ENCODE results near the gene HNRNPUL2.
A peak's percentile ranks its signal among the peaks of the same experiment; 100 is the strongest.
"Not testable (repeated sequence)": the region's sequence is repeated elsewhere in the genome, so short reads cannot be mapped to it uniquely, and the experiment has no call there.

Gene HNRNPUL2

DNA sequence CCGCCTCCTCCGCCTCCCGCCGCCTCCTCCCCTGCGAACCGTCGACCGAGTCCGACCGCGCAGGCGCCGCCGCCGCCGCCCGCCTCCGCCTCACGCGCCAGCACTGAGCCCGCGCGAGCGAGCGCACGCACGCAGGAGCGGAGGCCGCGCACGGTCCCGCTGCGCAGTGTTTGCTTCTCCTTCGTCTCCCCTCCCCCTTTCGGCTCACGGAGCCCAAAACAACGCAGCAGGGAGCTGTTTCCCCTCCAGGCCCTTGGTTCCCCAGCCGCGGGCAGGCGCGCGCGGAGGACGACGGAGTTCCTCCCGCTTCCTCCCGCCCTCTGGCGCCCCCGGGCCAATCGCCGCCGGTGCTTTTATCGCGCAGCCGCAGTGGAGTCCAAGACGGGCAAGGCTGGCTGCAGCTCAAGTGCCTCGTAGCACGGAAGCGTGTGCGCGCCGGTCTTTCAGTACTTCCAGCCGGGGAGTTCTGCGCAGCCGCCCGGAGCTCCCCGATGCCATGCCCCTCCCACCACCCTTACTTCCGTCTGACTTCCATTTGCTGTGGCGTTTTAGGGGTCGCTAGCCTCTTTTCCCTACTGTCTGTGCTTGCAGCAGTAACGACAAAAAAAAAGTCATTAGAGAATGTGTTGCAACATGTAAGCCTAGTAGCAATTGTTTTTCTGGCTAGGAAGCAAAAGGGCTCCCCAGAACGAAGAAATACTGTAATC, at the start of gene HNRNPUL2:
HNRNPUL2 (minus strand) TSS at position 293 of the 707 bp plus-strand sequence. CDS start 301 bp downstream, outside the sequence.
- Mint-ChIP-seq H3K36me3 (ENCODE audit: low read depth) (peaks cover 46% of the 10 kb centered on the region), H3K4me1 (ENCODE audit: low read depth) (peaks cover 65% of the 10 kb centered on the region), H3K4me3 (peak within 1 kb of the TSS; percentile 95), H3K9me3 (no peaks in the 10 kb centered on the region), H3K27me3 (no peaks in the 10 kb centered on the region), H3K27ac (peak within 1 kb of the TSS; percentile 99)

DNA sequence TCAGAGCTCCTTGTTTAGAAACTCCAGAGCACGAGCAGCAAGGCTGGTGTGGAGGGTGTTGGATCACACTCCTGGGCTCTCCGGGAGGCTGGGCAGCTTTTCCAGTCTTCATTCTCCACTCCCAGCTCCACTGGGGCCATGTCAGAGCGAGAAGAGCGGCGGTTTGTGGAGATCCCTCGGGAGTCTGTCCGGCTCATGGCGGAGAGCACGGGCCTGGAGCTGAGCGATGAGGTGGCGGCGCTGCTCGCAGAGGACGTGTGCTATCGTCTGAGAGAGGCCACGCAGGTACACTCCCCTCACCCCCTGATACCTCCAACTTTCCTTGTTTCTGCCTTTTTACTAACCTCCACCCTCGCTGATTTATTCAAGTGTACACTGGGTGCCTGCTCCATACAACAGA, 48.4 kb upstream of the HNRNPUL2 start:
- no peaks in the 10 kb centered on the region for H3K27me3 Mint-ChIP-seq
- peaks cover 21% of the 10 kb centered on the region for H3K36me3 Mint-ChIP-seq (ENCODE audit: low read depth)
- H3K27ac Mint-ChIP-seq: no peak overlapping the region
- no peaks in the 10 kb centered on the region for H3K9me3 Mint-ChIP-seq
- peaks cover 29% of the 10 kb centered on the region for H3K4me1 Mint-ChIP-seq (ENCODE audit: low read depth)
- H3K4me3 Mint-ChIP-seq: no peak overlapping the region

DNA sequence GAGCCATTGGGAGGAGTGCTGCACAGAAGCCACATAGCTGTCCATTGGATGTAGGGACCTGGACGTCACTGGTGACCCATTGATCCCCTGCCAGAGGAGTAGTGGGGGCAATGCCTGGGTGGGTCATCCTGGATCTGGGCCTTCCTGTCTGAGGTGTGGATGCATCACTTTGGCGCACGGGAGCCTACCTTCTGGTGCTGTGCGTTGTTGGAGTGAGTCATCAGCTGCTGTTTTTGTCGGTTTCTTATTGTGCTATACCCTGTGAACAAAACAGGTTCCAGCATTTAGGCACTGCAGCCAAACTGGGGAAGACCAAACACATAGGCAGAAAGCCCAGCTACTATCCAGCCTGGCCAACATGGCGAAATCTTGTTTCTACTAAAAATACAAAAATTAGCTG, 47.1 kb upstream of the HNRNPUL2 start:
- Mint-ChIP-seq H3K27ac (no peak overlapping the region), H3K9me3 (no peaks in the 10 kb centered on the region), H3K36me3 (ENCODE audit: low read depth) (peaks cover 21% of the 10 kb centered on the region), H3K27me3 (no peaks in the 10 kb centered on the region), H3K4me1 (ENCODE audit: low read depth) (peaks cover 41% of the 10 kb centered on the region), H3K4me3 (no peak overlapping the region)

DNA sequence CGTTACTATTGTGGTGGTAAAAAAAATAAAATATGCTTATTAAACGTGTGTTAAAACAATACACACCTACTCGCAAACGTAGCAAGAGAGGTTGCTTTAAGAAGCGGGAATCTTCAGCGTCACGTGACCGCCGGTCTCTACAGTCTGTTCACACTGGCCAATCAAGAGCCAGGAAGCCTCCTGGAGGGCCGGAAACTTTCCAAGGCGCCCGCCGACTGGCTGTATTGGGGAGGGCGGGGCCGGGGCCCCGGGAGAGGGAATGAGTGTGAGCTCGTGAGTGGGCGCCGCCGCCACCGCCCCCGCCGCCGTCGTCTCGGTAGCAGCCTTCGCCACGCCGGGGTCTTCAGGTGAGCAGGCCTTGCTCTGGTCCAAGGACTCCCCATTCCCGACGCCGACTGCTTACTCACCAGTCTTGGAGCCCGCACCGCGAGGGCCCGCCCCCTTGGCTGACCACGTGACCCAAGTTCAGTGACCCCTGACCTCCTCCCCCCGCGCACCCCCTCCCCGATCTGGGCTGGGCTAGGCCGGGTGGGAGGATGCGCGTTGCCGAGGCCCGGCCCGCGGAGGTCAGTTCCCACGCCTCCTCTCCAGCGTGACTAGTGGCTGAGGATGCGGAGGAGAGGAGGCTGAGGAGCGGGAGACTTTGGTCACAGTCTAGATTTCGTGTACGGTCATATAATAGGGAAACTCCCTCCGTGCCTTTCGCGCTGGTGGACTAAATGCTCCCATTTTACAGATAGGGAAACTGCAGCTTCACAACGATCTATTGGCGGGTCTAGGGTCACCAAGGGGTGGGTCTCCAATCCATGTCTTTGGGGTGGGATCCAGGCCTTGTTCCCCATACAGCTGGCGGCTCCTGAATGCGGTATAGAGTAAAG, 44.1 kb upstream of the HNRNPUL2 start, which contains the start of gene TAF6L:
TAF6L (plus strand) TSS at position 253 of the 878 bp plus-strand sequence. CDS start 4,388 bp downstream, outside the sequence.
- no peaks in the 10 kb centered on the region for H3K9me3 Mint-ChIP-seq
- no peaks in the 10 kb centered on the region for H3K27me3 Mint-ChIP-seq
- peak within 1 kb of the TSS; percentile 94 for H3K27ac Mint-ChIP-seq
- peaks cover 13% of the 10 kb centered on the region for H3K36me3 Mint-ChIP-seq (ENCODE audit: low read depth)
- peak within 1 kb of the TSS; percentile 88 for H3K4me3 Mint-ChIP-seq
- peaks cover 28% of the 10 kb centered on the region for H3K4me1 Mint-ChIP-seq (ENCODE audit: low read depth)

DNA sequence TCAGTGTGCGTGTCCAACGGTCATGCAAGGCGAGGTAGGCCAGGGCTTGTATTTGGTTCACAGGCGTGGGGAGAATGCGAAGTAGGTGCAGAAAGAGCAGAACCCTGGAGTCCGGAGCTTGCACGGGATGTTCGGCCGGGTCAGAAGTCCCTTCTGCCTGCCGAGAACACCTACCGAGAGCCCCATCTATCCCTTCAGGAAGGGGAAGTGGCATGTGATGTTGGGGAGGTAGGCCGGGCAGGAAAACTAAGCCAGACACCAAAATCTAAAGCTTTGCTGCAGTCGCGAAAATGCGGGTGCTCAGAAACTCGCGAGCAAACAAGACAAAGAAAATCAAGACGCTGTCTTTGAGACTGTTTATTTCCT, 43.5 kb upstream of the HNRNPUL2 start:
- H3K36me3 Mint-ChIP-seq (ENCODE audit: low read depth): peaks cover 13% of the 10 kb centered on the region
- H3K9me3 Mint-ChIP-seq: no peaks in the 10 kb centered on the region
- no peaks in the 10 kb centered on the region for H3K27me3 Mint-ChIP-seq
- peak overlapping the region; percentile 94 for H3K27ac Mint-ChIP-seq
- H3K4me3 Mint-ChIP-seq: peak overlapping the region; percentile 88
- H3K4me1 Mint-ChIP-seq (ENCODE audit: low read depth): peaks cover 28% of the 10 kb centered on the region

DNA sequence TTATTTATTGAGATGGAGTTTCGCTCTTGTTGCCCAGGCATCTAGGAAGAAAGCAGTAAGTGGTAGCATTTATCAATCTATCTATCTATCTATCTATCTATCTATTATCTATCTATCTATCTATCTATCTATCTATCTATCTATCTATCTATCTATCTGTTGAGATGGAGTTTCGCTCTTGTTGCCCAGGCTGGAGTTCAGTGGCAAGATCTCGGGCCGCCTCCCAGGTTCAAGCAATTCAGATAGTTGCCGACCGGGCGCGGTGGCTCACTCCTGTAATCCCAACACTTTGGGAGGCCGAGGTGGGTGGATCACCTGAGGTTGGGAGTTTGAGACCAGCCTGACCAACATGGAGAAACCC, 33.6 kb upstream of the HNRNPUL2 start:
- Mint-ChIP-seq H3K36me3 (ENCODE audit: low read depth) (peaks cover 27% of the 10 kb centered on the region), H3K4me1 (ENCODE audit: low read depth) (peaks cover 23% of the 10 kb centered on the region), H3K4me3 (peak overlapping the region; percentile 99), H3K27ac (peak overlapping the region; percentile 75)
- not testable (repeated sequence) for H3K27me3 Mint-ChIP-seq, H3K9me3 Mint-ChIP-seq

DNA sequence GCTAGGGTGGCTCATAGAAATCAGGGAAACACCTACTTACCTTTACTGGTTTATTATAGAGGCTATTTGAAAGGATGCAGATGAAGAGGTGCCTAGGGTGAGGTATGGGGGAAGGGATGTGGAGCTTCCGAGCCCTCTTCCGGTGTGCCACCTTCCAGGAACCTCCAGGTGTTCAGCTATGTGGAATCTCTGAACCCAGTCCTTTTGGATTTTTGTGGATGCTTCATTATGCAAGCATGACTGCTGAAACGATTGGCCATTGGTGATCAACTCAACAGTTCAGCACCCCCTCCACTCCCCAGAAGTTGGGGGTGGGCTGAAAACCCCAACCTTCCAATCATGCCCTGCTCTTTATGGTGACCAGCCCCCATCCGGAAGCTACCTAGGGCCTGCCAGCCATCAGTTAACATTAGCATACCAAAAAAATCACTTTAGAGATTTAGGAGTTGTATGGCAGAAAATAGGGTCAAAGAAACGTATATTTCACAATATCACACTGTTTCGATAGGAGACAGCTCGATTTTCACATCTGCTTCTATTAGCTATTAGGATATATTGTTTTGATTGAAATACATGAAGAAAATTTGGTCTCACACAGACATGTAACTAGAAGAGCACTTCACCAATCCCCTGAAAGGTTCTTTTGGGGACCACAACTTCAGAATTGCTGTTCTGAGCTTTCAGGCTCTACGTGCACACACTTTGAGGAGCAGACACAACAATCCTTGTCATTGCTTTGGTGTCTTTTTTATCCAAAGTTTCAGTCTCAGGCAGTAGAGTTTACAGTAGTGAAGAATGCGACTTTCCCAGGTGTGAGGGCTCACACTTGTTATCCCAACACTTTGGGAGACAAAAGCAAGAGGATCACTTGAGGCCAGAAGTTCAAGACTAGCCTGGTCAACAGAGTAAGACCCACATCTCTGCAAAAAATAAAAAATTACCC, 30.9 kb upstream of the HNRNPUL2 start:
- peaks cover 12% of the 10 kb centered on the region for H3K36me3 Mint-ChIP-seq (ENCODE audit: low read depth)
- H3K27ac Mint-ChIP-seq: no peak overlapping the region
- no peak overlapping the region for H3K4me3 Mint-ChIP-seq
- H3K9me3 Mint-ChIP-seq: no peaks in the 10 kb centered on the region
- peaks cover 28% of the 10 kb centered on the region for H3K4me1 Mint-ChIP-seq (ENCODE audit: low read depth)
- H3K27me3 Mint-ChIP-seq: no peaks in the 10 kb centered on the region

DNA sequence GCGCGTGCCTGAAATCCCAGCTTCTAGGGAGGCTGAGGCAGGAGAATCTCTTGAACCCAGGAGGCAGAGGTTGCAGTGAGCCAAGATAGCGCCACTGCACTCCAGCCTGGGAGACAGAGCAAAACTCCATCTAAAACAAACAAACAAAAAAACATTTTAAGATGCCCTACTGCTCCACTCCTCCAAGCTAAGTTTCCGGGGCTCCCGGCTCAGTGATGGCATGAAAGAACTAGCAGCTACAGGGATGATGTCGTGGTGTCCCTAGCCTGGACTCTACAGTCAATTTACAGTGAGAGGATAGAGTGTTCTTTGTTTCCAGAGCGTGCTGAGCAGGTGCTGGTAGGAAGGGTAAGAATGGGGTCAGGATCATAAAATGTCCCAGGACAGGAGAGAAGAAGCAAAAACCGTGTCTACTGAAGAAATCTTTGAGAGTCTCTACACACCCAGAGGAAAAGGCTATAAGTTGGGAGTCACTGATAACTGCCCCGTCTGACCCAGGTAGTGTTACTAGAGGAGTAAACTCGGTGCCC, 27.9 kb upstream of the HNRNPUL2 start:
- no peaks in the 10 kb centered on the region for H3K9me3 Mint-ChIP-seq
- H3K27ac Mint-ChIP-seq: no peak overlapping the region
- H3K27me3 Mint-ChIP-seq: no peaks in the 10 kb centered on the region
- H3K4me3 Mint-ChIP-seq: peak overlapping the region; percentile 99
- H3K4me1 Mint-ChIP-seq (ENCODE audit: low read depth): peaks cover 25% of the 10 kb centered on the region
- peaks cover 5% of the 10 kb centered on the region for H3K36me3 Mint-ChIP-seq (ENCODE audit: low read depth)

DNA sequence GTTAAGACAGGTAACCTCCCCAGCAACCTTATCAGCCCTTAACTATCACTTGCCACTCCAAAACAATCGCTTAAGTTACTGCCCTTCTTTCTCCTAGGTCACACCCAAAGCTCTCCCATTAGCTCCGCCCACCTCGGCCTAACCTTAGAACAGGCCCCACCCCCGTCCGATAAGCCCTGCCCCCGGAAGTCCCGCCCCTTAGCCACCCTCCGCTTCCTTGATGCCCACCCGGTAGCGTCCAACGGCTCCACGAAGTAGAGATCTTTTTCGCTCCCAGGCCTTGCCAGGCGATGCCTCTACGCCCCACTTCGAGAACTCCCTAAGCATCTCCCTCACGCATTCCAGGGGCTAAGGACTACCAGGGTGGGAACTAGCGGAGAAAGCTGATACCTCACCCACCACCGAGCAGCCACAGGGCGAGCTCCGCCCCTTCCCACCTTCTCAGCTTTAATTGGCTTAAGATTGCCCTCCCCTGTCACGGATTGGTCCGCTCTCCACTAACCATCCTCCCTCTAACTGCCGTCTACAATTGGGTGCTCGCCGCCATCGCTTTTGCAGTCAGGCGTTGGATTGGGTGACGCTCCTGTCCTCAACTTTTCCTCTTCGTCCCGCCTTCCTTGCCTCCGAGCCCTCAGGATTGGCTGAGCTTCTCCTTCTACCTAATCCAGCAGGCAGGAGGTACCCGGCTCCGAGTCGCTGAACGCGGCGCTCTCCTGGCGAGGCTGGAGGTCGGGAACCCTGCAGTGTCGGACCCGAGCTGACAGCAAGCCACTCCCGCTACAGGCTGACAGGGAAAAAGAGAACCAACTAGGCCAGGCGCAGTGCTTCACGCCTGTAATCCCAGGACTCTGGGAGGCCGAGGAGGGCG, 26.7 kb upstream of the HNRNPUL2 start, which contains the start of gene ZBTB3:
ZBTB3 (minus strand) TSS at position 425 of the 868 bp plus-strand sequence. CDS start 496 bp downstream, outside the sequence.
- H3K27me3 Mint-ChIP-seq: no peaks in the 10 kb centered on the region

DNA sequence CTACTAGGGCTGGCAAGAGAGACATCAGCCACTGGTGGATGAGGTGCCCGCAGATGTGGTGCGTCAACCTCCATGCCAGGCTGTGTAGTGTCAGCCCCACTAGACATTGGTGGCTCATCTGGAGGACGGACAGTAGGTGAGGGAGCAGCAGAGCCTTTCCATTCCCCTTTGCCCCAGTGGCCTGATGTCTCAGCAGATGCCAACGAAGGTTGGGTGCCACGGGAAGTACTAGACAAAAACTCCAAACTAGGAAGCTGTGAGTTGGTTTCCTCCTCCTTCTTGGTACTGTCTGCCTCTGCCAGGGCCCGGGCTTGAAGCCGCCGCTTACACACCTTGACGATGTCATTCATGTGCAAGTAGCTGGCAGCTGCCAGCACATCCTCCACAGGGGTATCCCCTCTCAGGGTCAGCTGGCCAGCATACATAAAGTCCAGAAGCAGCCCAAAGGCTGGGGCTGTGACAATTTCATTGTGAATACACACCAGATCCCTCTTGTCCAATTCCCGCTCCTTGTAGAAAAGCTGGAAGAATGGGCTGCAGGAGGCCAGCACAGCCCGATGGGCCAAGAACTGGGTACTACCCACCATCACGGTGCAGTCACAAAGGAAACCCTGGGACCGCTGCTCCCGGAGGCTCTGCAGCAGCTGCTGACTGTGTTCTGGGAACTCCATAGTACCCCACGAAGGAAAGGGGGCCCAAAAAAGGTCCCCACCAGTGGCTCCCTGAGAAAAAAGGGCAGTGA, 25.9 kb upstream of the HNRNPUL2 start:
- no peaks in the 10 kb centered on the region for H3K9me3 Mint-ChIP-seq

More for the DNA sequence above, 26.7 kb upstream of the HNRNPUL2 start, which contains the start of gene ZBTB3:
- Mint-ChIP-seq H3K36me3 (ENCODE audit: low read depth) (peaks cover 5% of the 10 kb centered on the region), H3K9me3 (no peaks in the 10 kb centered on the region), H3K27ac (peak within 1 kb of the TSS; percentile 98), H3K4me3 (peak within 1 kb of the TSS; percentile 99), H3K4me1 (ENCODE audit: low read depth) (peaks cover 32% of the 10 kb centered on the region)

DNA sequence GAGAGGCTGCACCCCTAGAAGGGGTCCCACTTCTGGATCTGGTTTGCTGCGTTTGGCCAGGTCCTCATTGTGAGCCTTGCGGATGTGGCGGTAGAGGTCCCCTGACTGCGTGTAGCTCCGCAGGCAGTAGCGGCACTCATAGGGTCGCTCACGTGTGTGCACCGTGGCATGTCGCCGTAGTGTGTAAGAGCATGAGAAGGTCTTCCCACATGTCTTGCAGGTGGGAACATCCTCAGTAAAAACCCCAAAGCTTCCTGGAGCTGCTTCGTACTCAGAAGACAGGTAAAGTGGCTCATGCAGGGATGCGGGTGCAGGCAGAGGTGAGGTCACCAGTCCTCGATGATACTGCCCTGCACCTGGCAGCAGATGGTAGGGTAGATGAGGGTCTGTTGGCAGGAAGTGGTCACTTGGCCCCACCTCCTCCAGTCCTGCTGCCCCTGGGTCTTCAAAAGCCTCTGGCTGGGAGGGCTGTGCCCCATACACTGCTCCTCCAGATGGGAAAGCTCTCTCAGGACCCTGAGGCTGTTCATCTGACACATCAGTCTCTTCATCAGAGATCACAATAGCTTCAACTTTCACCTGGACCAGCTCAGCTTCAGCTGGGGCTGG, 25.0 kb upstream of the HNRNPUL2 start:
- H3K36me3 Mint-ChIP-seq (ENCODE audit: low read depth): peaks cover 5% of the 10 kb centered on the region
- peak overlapping the region; percentile 34 for H3K27ac Mint-ChIP-seq
- peaks cover 35% of the 10 kb centered on the region for H3K4me1 Mint-ChIP-seq (ENCODE audit: low read depth)
- H3K9me3 Mint-ChIP-seq: no peaks in the 10 kb centered on the region
- no peaks in the 10 kb centered on the region for H3K27me3 Mint-ChIP-seq
- H3K4me3 Mint-ChIP-seq: no peak overlapping the region

More for the DNA sequence above, 25.9 kb upstream of the HNRNPUL2 start:
- Mint-ChIP-seq H3K27ac (peak overlapping the region; percentile 98), H3K27me3 (no peaks in the 10 kb centered on the region), H3K36me3 (ENCODE audit: low read depth) (peaks cover 5% of the 10 kb centered on the region), H3K4me1 (ENCODE audit: low read depth) (peaks cover 35% of the 10 kb centered on the region), H3K4me3 (peak overlapping the region; percentile 99)

DNA sequence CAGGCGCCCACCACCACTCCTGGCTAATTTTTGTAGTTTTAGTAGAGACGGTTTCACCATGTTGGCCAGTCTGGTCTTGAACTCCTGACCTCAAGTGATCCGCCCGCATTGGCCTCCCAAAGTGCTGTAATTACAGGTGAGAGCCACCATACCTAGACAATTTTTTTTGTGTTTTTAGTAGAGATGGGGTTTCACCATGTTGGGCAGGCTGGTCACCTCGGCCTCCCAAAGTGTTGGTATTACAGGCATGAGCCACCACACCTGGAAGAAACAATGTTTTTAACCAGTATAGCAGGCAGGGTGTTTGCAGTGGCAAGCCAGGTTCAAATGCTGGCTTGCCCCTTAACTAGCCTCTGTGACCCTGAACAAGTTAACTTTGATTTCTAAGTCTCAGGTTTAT, 22.7 kb upstream of the HNRNPUL2 start:
- peaks cover 35% of the 10 kb centered on the region for H3K4me1 Mint-ChIP-seq (ENCODE audit: low read depth)
- H3K9me3 Mint-ChIP-seq; H3K4me3 Mint-ChIP-seq; H3K27me3 Mint-ChIP-seq; H3K36me3 Mint-ChIP-seq (ENCODE audit: low read depth); H3K27ac Mint-ChIP-seq: not testable (repeated sequence)

Data from stimulated activated naive CD8-positive, alpha-beta T cell treated with anti-CD3 and anti-CD28 coated beads, Interleukin-15, Interleukin-2, amounts not matched to agents 100 ng/mL and 50 ng/mL, for 24 hours (primary cell).